IMR-90 (cell line): ENCODE data around the gene UBAC1. TPM values are rescaled to one million over a fixed set of nuclear protein-coding genes. Genes with fewer than 3 reads are reported as not detected.

Experiments
- ATAC-seq: fragments of 200-7000 bp; cut with Tn5 transposase; 2 replicates; pipeline ENCODE4 v1.9.1; 2020; ENCODE audit warnings: low read depth, mild to moderate bottlenecking, moderate library complexity
- BruUV-seq: library from RNA; stranded (reverse); fragments of 400-500 nt; replicated peaks from 2 replicates; lab custom pipeline; 2021; lab: Mats Ljungman, UMichigan
- CTCF ChIA-PET: fragments of 300-600 bp; formaldehyde crosslinking; extraction: SDS; loops from one replicate; lab custom pipeline; 2021; ENCODE audit warnings: antibody characterized with exemption; lab: Yijun Ruan, JAX
- POLR2A ChIA-PET: fragments of 300-600 bp; sonication (Branson Sonifier 250); formaldehyde crosslinking; loops from one replicate; lab custom pipeline; 2022; ENCODE audit warnings: antibody characterized with exemption; ENCODE audit not compliant: unreplicated experiment; lab: Charles Lee
- DNase-seq: peaks from one replicate; pipeline ENCODE4 v3.0.0; 2013
- H2AFZ ChIP-seq: replicated peaks from 2 replicates; pipeline ENCODE3; 2013; ENCODE audit warnings: low read length, mild to moderate bottlenecking; ENCODE audit not compliant: poor library complexity
- H2AK5ac ChIP-seq: 2 replicates; pipeline ENCODE4 v1.6.1; 2013; ENCODE audit warnings: low read depth, low read length, inconsistent platforms
- H2AK9ac ChIP-seq: replicated peaks from 2 replicates; pipeline ENCODE3; 2013; ENCODE audit warnings: mild to moderate bottlenecking, low read depth, low read length, moderate library complexity; ENCODE audit not compliant: poor library complexity
- H2BK120ac ChIP-seq: 2 replicates; pipeline ENCODE4 v1.6.1; 2013; ENCODE audit warnings: low read depth, low read length, inconsistent platforms
- H2BK15ac ChIP-seq: 3 replicates; pipeline ENCODE4 v1.6.1; 2013; ENCODE audit warnings: low read depth, low read length, inconsistent platforms
- H2BK20ac ChIP-seq: 2 replicates; pipeline ENCODE4 v1.6.1; 2013; ENCODE audit warnings: low read depth, mild to moderate bottlenecking, inconsistent platforms, low read length, moderate library complexity
- H2BK5ac ChIP-seq: 2 replicates; pipeline ENCODE4 v1.6.1; 2013; ENCODE audit warnings: mild to moderate bottlenecking, low read depth, low read length, inconsistent platforms; ENCODE audit not compliant: poor library complexity, severe bottlenecking
- H3K14ac ChIP-seq: replicated peaks from 2 replicates; pipeline ENCODE4 v1.6.1; 2013; ENCODE audit warnings: low read depth, low read length, inconsistent platforms
- H3K18ac ChIP-seq: 2 replicates; pipeline ENCODE4 v1.6.1; 2013; ENCODE audit warnings: low read depth, low read length, control low read depth
- H3K23ac ChIP-seq: 2 replicates; pipeline ENCODE4 v1.6.1; 2013; ENCODE audit warnings: low read depth, low read length, inconsistent platforms
- H3K27ac ChIP-seq: 2 replicates; pipeline ENCODE4 v1.5.1; 2013; ENCODE audit warnings: mild to moderate bottlenecking, control low read depth, low read length; ENCODE audit not compliant: insufficient read depth
- H3K27me3 ChIP-seq: 2 replicates; pipeline ENCODE4 v1.6.1; 2013; ENCODE audit warnings: low read length; ENCODE audit not compliant: control insufficient read depth, insufficient read depth
- H3K36me3 ChIP-seq: 2 replicates; pipeline ENCODE4 v1.6.1; 2013; ENCODE audit warnings: low read length, mixed read lengths; ENCODE audit not compliant: control insufficient read depth, insufficient read depth
- H3K4ac ChIP-seq: 2 replicates; pipeline ENCODE4 v1.6.1; 2013; ENCODE audit warnings: low read depth, low read length, inconsistent platforms
- H3K4me1 ChIP-seq: 2 replicates; pipeline ENCODE4 v1.6.1; 2013; ENCODE audit warnings: low read length, mixed read lengths; ENCODE audit not compliant: control insufficient read depth, insufficient read depth
- H3K4me2 ChIP-seq: 2 replicates; pipeline ENCODE4 v1.6.1; 2013; ENCODE audit warnings: low read depth, mild to moderate bottlenecking, control low read depth, low read length, moderate library complexity
- H3K4me3 ChIP-seq: 2 replicates; pipeline ENCODE4 v1.5.1; 2013; ENCODE audit warnings: low read depth, mild to moderate bottlenecking, control low read depth, low read length, moderate library complexity; ENCODE audit not compliant: insufficient read depth
- H3K56ac ChIP-seq: 2 replicates; pipeline ENCODE4 v1.6.1; 2013; ENCODE audit warnings: low read length, inconsistent platforms; ENCODE audit not compliant: insufficient read depth; ENCODE audit errors: extremely low read depth
- H3K79me1 ChIP-seq, 2 experiments: 2 replicates each; pipeline ENCODE4 v1.6.1; 2013; ENCODE audit warnings: low read length in 2 of 2, inconsistent platforms in 1 of 2, low read depth in 1 of 2
- H3K9ac ChIP-seq: 2 replicates; pipeline ENCODE4 v1.6.1; 2013; ENCODE audit warnings: low read depth, low read length, control low read depth
- H3K9me1 ChIP-seq: 2 replicates; pipeline ENCODE4 v1.6.1; 2013; ENCODE audit warnings: low read length, inconsistent platforms; ENCODE audit not compliant: insufficient read depth
- H3K9me3 ChIP-seq: 2 replicates; pipeline ENCODE4 v1.6.1; 2013; ENCODE audit warnings: low read length; ENCODE audit not compliant: control insufficient read depth, insufficient read depth
- H4K20me1 ChIP-seq: 2 replicates; pipeline ENCODE4 v1.6.1; 2013; ENCODE audit warnings: low read length, inconsistent platforms; ENCODE audit not compliant: insufficient read depth
- H4K5ac ChIP-seq: 2 replicates; pipeline ENCODE4 v1.6.1; 2013; ENCODE audit warnings: mild to moderate bottlenecking, low read depth, low read length, control low read depth
- H4K8ac ChIP-seq, 2 experiments: 2 replicates each; pipeline ENCODE4 v1.6.1; 2013; ENCODE audit warnings: low read depth in 2 of 2, low read length in 2 of 2, control low read depth in 1 of 2, inconsistent platforms in 1 of 2
- H4K91ac ChIP-seq: 2 replicates; pipeline ENCODE4 v1.6.1; 2013; ENCODE audit warnings: low read depth, low read length, inconsistent platforms; ENCODE audit not compliant: insufficient read depth
- CEBPB ChIP-seq: IDR thresholded peaks from 2 replicates; pipeline ENCODE4 v1.6.1; 2012; ENCODE audit warnings: low read depth, low read length, improper control_type of control experiment
- FOS ChIP-seq: fragments of 150-350 bp; IDR thresholded peaks from 2 replicates; pipeline ENCODE4 v1.6.1; 2016; ENCODE audit warnings: low read depth, low read length
- RAD21 ChIP-seq: IDR thresholded peaks from 2 replicates; pipeline ENCODE4 v1.6.1; 2012; ENCODE audit warnings: low read length, improper control_type of control experiment
- RCOR1 ChIP-seq: IDR thresholded peaks from 2 replicates; pipeline ENCODE4 v1.6.1; 2012; ENCODE audit warnings: mild to moderate bottlenecking, low read length, improper control_type of control experiment; ENCODE audit not compliant: insufficient replicate concordance
- SMC3 ChIP-seq: fragments of 150-350 bp; IDR thresholded peaks from 2 replicates; pipeline ENCODE4 v1.6.1; 2016; ENCODE audit warnings: low read depth, mild to moderate bottlenecking, antibody characterized with exemption, low read length, moderate library complexity
- WGBS, 2 experiments: methylation state at CpG; one replicate each; pipeline versions ENCODE4 v1.1.5 to v1.1.7; 2013; ENCODE audit warnings: missing lambda C conversion rate in 2 of 2; ENCODE audit not compliant: insufficient read length in 1 of 2; ENCODE audit errors: extremely low coverage in 2 of 2; 5-methylcytosine and 5-hydroxymethylcytosine counted together
- dilution Hi-C: fragments of 300-500 bp; cut with HindIII; formaldehyde crosslinking; loops from one replicate; pipeline ENCODE4 v1.14.3; 2018; ENCODE audit warnings: low sequenced_read_pairs; ENCODE audit not compliant: unreplicated experiment
- in situ Hi-C: fragments of 300-500 bp; cut with MboI; formaldehyde crosslinking; loops from 3 replicates; pipeline ENCODE4 v1.14.3; 2019; ENCODE audit warnings: low sequenced_read_pairs, inconsistent platforms, mixed read lengths
- intact Hi-C: fragments of 100-400 bp; cut with micrococcal nuclease; formaldehyde crosslinking; loops from 2 replicates; pipeline ENCODE4 v1.10.0; 2022
- polyA plus RNA-seq, 3 experiments: library from polyadenylated mRNA; depleted of rRNA; stranded (reverse); fragments of >200 nt; gene quantifications; 2 replicates each; pipeline ENCODE4 v1.2.3, GENCODE V29; 2012; ENCODE audit warnings: low replicate concordance in 1 of 3
- total RNA-seq: library from RNA; depleted of rRNA; stranded (reverse); fragments of >200 nt; gene quantifications from 2 replicates; pipeline ENCODE4 v1.2.3, GENCODE V29; 2012
- TF ChIP-seq, protein P1 (sequence below): fragments of 150-350 bp; IDR thresholded peaks from 2 replicates; pipeline ENCODE4 v1.6.1; 2017; ENCODE audit warnings: mild to moderate bottlenecking, antibody characterized with exemption, low read length, low read depth

UBAC1 gene
- total and polyA plus RNA-seq, 2 of the 4 experiments (the other 2 are of a cell fraction): 25.3 to 33.9 TPM

DNA sequence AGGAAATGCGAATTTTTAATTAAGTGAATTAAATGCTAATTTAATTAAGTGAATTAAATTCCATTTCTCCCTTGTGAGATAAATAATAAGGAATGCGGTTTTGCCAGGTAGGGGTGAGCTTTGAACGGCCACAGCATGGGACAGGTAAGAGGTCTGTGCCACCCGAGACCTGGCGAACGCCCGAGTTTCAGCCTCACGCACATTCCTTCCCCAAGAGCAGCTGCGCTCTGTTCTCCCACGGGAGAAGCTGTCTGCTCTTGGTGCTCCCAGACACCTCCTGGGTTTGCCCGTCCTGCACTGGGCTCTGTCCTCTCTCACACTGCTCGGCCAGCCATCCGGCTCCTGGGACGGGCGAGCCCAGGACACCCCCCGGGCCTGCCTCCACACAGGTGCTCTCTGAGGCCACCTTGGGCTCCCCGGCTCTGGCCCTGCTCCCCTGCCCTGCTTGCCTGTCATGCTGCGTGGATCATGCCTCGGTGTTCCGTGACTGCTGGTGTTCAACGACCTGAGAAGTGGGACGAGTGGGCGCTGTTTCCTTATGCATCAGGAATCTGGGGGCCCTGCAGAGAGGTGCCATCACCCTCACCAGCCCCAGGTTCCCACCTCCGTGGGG, 40.1 kb downstream of the UBAC1 start:
- H3K4me3 ChIP-seq: no peak overlapping the region
- H3K27ac ChIP-seq: no peak overlapping the region
- H3K27me3 ChIP-seq: no peaks in the 10 kb centered on the region
- no peak overlapping the region for H2BK20ac ChIP-seq
- no peak overlapping the region for H3K18ac ChIP-seq
- H3K9ac ChIP-seq: no peak overlapping the region
- peaks cover 20% of the 10 kb centered on the region for H3K9me3 ChIP-seq
- no peak; the same call in 1 of the 2 replicates for ATAC-seq
- TF ChIP-seq SMC3 (no peak), RAD21 (no peak), RCOR1 (no peak), CEBPB (no peak), FOS (no peak)
- TF ChIP-seq, protein P1, sequence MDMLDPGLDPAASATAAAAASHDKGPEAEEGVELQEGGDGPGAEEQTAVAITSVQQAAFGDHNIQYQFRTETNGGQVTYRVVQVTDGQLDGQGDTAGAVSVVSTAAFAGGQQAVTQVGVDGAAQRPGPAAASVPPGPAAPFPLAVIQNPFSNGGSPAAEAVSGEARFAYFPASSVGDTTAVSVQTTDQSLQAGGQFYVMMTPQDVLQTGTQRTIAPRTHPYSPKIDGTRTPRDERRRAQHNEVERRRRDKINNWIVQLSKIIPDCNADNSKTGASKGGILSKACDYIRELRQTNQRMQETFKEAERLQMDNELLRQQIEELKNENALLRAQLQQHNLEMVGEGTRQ: no peak
- no peak overlapping the region for H3K4me2 ChIP-seq
- no peak overlapping the region for H2BK120ac ChIP-seq
- H3K36me3 ChIP-seq: peaks cover 10% of the 10 kb centered on the region; the same call in 1 of the 2 replicates
- POLR2A ChIA-PET: no interaction called here
- intact Hi-C loops: no loop called here
- H3K23ac ChIP-seq: no peak overlapping the region
- CTCF ChIA-PET: no interaction called here
- H3K79me1 ChIP-seq: no peaks in the 10 kb centered on the region
- DNase-seq: no peak
- no TSS peak for BruUV-seq
- no peak overlapping the region for H4K91ac ChIP-seq
- H2BK5ac ChIP-seq: no peak overlapping the region
- H2AK9ac ChIP-seq: no peak overlapping the region
- H3K14ac ChIP-seq: no peak overlapping the region
- no peak overlapping the region for H4K5ac ChIP-seq
- no peak overlapping the region for H3K4ac ChIP-seq
- H4K20me1 ChIP-seq: no peaks in the 10 kb centered on the region
- no peak overlapping the region for H2AFZ ChIP-seq
- H3K56ac ChIP-seq: no peak overlapping the region
- H3K9me1 ChIP-seq: peaks cover 4% of the 10 kb centered on the region; the same call in 1 of the 2 replicates
- dilution Hi-C loops: no loop called here
- H3K4me1 ChIP-seq: no peaks in the 10 kb centered on the region
- H4K8ac ChIP-seq: no peak overlapping the region
- WGBS, 2 experiments: 92% methylated on average over 17 of the region's 24 CpGs; no CpG with 5 or more reads in 1 of the 2 experiments
- in situ Hi-C loops: no loop called here
- H2BK15ac ChIP-seq: no peak overlapping the region
- no peak overlapping the region for H2AK5ac ChIP-seq
